CD4-positive, alpha-beta T cell treated with Interleukin-6 for 4 hours (primary cell): Measurements from ENCODE around the gene HNRNPA1.
"Not testable (repeated sequence)": the region's sequence is repeated elsewhere in the genome, so short reads cannot be mapped to it uniquely, and the experiment has no call there.

Experiments
- DNase-seq: peaks from one replicate; pipeline ENCODE4 v3.0.0-alpha.2; 2020; ENCODE audit warnings: mixed read lengths

HNRNPA1 gene

DNA sequence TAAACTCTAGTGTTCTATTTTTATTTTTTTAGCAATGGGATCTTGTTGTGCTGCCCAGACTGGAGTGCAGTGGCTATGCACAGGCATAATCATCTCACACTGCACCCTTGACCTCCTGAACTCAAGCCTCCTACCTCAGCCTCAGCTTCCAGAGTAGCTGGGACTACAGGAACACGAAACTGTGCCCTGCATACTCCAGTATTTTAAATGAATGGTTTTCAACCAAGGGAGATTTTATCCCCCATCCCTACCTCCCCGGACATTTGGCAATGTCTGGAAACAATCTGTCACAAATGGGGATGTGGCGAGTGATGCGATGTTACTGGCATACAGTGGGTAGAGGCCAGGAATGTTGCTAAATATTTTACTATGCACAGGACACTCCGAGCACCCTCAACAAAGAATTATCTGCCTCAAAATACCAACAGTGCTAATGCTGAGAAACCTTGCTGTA, 2.7 kb upstream of the HNRNPA1 start:
- no peak for DNase-seq

DNA sequence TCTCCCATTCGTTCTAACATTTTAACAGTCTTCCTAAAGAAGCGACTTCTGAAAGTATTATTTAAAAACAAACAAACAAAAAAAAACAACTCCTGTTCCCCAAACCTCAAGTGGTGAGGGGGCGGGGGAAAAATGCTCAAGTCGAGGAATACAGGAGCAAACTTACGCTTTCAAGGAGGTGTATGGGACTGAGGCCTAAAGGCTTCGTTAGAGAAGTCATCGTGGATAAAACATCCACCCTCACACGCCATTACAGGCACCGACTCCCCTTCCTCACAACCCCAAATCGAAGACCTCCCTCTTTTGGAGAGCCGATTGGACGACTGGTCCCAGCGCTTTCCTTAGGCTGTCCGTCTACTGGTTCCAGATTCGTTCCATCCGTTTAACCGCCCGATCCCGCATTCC, 1.3 kb upstream of the HNRNPA1 start:
- DNase-seq = no peak

DNA sequence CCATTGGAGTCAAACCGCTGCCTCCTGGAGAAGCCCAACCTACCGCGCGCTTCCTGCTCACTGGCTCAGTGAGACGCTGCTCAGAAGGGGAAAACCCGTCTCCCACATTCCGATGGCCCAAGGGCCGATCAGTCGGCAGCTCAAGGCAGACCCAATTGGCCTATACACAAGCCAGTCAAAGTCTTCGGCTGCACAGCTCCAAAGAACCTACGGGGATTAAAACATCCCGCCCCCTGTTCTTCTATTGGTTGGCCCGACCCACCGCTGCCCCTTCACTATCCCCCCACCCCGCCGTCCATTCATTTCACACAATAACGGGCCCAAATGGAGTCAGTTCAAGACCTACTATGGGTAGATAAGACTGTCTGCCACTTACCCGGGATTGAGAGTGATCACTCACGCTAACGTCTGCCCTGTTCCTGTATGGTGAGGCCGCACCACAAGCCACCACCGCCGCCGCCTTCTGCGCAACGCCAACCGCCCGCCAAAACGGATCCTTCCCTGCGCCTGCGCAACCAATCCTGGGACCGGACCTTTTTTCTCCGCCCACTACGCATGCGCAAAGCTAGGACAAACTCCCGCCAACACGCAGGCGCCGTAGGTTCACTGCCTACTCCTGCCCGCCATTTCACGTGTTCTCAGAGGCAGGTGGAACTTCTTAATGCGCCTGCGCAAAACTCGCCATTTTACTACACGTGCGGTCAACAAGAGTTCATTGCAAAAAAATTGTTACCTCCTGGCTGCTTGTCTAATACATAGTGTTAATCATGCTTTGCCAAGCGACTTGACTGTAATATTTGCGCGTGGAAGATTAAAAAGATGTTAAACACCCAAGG, 676 bp upstream of the HNRNPA1 start, which contains the start of gene CBX5:
CBX5 (minus strand) TSS at position 491 of the 836 bp plus-strand sequence. CDS start 22,472 bp downstream, outside the sequence.
- peak; percentile 100 for DNase-seq

DNA sequence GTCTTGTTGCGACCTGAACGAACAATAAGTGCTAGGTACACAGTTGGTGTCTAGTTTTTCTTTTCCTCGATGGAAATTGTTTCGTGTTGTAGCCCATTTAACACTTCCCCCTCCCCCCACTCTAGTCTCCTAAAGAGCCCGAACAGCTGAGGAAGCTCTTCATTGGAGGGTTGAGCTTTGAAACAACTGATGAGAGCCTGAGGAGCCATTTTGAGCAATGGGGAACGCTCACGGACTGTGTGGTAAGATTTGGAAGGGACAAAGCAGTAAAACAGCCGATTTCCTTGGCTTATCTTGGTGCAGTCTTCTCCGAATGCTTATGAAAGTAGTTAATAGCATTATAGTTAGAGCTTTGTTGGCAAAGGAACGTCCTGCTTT, 724 bp downstream of the HNRNPA1 start:
- DNase-seq = not testable (repeated sequence)

DNA sequence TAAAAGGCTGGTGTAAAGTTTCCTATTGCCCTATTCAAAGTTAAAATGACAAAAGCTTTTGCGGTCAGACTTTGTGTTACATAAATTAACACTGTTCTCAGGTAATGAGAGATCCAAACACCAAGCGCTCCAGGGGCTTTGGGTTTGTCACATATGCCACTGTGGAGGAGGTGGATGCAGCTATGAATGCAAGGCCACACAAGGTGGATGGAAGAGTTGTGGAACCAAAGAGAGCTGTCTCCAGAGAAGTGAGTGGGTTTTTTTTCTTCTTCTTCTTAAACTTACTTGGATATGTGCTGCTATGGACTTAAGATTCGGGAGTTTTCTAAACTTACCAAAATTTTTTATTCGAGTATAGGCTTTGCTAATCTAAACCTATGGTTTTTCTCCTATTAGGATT, 1.2 kb downstream of the HNRNPA1 start:
- DNase-seq = not testable (repeated sequence)

DNA sequence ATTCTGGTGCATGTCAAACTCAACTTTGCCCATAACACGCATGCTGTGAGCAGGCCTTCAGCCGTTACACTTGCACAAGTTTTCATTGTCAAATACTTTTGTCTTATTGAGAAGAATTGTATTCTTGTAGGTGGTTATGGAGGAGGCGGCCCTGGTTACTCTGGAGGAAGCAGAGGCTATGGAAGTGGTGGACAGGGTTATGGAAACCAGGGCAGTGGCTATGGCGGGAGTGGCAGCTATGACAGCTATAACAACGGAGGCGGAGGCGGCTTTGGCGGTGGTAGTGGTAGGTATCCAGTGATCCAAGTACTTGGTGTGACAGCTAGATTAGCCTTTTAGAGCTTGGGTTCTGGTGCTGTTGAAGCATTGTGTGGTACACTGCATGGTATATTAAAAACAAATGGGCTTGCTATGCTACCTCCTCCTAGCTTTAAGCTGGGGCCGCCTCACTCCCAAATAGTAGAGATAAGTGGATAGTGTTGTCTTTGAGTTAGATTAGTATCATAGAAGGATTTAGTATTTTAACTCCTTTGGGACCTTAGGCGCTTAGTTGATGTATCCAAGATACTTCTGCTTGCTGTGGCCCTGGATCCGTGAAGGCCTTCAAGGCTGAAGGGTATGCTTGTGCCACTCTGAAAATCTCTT, 2.5 kb downstream of the HNRNPA1 start:
- DNase-seq = peak; percentile 10

DNA sequence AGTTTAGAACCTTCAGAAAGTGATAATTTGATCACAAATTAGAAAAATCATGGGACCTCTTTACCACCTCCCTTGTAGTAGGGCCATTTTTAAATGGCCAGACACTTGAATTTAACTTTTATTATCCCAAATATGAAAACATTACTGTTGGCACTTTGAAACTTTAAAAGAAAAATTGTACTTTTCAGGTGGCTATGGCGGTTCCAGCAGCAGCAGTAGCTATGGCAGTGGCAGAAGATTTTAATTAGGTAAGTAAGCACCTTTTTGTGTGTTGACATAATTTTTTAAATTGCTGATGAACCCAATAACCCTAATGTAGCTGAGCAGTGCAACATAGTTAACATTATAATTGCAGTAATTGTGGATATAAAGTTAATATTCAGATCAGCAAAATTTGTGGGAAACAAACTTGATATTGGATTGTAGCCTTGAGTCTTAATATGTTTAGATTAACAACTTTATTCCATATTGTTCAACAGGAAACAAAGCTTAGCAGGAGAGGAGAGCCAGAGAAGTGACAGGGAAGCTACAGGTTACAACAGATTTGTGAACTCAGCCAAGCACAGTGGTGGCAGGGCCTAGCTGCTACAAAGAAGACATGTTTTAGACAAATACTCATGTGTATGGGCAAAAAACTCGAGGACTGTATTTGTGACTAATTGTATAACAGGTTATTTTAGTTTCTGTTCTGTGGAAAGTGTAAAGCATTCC, 3.7 kb downstream of the HNRNPA1 start:
- not testable (repeated sequence) for DNase-seq

DNA sequence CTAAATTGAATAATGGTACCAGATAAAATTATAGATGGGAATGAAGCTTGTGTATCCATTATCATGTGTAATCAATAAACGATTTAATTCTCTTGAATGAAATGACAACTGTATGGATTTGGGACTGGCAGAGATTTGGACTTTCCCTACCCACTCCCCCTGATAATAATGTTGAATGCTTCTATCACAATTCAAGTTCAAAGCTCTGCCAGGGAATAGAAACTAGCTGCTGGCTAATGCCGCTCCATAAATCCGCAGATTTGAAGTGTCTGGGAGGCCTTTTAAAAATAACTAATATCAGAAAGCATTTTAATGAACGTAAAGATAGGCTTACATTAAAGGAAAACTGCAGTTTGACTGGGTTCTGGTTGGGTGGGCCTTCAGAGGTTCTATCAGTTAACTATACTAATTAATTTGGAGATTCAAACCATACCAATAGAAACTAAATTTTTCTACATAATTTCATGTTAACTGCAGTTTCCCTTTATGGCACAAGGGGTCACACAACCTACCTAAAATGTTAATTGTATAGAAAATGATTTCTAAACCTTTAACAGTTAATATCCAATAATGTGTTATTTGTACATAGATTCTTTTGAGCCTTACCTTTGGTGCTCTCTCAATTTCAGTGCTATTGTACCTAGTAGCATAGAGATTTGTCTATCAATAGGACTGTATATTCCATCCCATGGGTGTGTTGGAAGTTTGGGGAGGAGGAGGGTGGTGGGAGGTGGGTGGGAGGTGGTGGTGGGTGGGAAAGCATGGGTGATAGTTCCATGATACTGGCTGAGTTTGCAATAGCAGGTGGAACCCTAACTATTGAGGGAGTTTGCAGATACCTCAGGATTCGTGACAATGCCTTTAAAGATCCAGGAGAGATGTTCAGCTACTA, 4.9 kb downstream of the HNRNPA1 start:
- no peak for DNase-seq

- DNase-seq = no peak
These were observed 5.8 kb downstream of the HNRNPA1 start for GRCh38 chr12:54286042-54287030.

GRCh38 chr12:54287261-54288157, 7.0 kb downstream of the HNRNPA1 start:
- no peak for DNase-seq

- DNase-seq = no peak
These were observed 11.8 kb downstream of the HNRNPA1 start for GRCh38 chr12:54292083-54292930.

GRCh38 chr12:54292931-54293241, 12.4 kb downstream of the HNRNPA1 start:
- DNase-seq = no peak

GRCh38 chr12:54294152-54294952, 13.8 kb downstream of the HNRNPA1 start:
- peak; percentile 70 for DNase-seq

GRCh38 chr12:54294953-54295566, 14.5 kb downstream of the HNRNPA1 start:
- no peak for DNase-seq

- DNase-seq = no peak
These were observed 16.0 kb downstream of the HNRNPA1 start for GRCh38 chr12:54296393-54297099.

GRCh38 chr12:54298904-54299303, 18.4 kb downstream of the HNRNPA1 start:
- DNase-seq = no peak
